ENCODE results near the gene IL17REL.
"Not testable (repeated sequence)": the region's sequence is repeated elsewhere in the genome, so short reads cannot be mapped to it uniquely, and the experiment has no call there.

DNA sequence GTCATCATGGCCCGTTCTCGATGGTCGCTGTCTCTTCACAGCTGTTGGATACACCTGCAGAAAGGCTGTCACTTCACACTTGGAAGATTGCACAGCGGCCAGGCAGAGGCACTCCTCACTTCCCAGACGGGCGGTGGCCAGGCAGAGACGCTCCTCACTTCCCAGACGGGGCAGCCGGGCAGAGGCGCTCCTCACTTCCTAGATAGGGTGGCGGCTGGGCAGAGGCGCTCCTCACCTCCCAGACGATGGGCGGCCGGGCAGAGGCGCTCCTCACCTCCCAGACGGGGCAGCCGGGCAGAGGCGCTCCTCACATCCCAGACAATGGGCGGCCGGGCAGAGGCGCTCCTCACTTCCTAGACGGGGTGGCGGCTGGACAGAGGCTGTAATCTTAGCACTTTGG is 22.7 kb downstream of the IL17REL start:
- TF ChIP-seq CTCF, POLR2A, EP300 (IDR thresholded peaks at IDR 0.05): not testable (repeated sequence)

Data from tibial nerve (tissue), 4 donors.